GM20000 (cell line): ENCODE results near the gene TMEM37.

Experiments
- DNase-seq: peaks from one replicate; pipeline ENCODE4 v3.0.0; 2012; ENCODE audit warnings: low spot score
- TF ChIP-seq, protein P1 (sequence below): IDR thresholded peaks from 2 replicates; pipeline ENCODE4 v1.5.1; 2012; ENCODE audit warnings: mild to moderate bottlenecking, control low read depth; ENCODE audit errors: extremely low read depth, missing control alignments

The TMEM37 gene

DNA sequence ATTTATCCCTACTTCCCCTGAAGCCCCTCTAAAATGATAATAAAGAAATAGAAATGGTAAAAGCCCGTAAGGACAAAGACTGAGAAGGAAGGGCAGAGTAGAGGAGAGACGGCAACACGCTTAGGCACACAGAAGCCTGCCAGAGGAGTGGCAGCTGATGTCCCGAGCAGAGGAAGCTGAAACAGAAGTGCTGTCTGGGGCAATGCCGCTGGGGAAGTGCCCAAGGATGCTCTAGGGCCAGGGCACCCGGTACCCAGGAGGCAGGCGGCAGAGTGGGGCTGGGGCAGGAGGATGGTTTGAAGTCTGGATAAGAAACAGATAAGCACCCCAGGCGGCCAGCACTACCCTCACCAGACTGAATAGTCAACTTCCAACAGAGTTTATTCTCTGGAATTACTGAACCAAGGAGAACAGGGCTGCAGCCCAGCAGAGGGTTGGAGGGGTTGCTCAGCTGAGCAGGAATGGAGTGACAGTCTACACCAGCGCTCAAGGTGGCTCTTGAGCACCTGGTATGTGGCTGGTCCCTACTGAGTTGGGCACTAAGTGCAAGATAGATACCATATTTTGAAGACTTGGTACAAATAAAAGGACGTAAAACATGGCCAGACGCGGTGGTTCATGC is 22.4 kb downstream of the TMEM37 start:
- DNase-seq = no peak
- TF ChIP-seq, protein P1, sequence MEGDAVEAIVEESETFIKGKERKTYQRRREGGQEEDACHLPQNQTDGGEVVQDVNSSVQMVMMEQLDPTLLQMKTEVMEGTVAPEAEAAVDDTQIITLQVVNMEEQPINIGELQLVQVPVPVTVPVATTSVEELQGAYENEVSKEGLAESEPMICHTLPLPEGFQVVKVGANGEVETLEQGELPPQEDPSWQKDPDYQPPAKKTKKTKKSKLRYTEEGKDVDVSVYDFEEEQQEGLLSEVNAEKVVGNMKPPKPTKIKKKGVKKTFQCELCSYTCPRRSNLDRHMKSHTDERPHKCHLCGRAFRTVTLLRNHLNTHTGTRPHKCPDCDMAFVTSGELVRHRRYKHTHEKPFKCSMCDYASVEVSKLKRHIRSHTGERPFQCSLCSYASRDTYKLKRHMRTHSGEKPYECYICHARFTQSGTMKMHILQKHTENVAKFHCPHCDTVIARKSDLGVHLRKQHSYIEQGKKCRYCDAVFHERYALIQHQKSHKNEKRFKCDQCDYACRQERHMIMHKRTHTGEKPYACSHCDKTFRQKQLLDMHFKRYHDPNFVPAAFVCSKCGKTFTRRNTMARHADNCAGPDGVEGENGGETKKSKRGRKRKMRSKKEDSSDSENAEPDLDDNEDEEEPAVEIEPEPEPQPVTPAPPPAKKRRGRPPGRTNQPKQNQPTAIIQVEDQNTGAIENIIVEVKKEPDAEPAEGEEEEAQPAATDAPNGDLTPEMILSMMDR = no peak

DNA sequence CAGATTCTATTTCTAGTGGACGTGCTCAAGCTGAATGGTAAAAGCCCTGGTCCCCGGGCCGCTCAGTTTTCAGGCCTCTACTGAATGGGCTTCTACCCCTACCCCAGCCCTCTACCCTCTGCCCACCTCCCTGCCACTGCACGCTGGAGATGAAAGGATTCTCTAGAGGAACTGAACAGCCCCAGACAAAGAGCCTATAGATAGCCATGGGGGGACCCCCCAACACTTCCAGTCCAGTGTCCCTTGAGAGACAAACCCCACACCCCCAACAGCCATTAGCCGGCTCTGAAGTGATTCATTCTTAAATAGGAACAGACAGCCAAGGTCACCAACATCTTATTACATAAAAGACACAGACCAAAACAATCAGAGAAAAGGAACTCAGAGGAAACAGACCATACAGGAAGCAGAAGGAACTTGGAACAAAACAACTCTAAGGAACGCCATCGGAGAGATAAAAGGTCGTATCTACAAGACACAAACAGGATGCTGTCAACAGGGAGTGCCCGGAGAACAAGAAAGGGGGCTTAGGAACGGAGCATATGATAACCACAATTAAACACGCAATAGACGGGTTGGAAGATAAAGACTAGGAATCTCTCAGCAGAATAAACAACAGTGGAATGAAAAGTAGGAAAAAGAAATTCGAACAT is 23.5 kb downstream of the TMEM37 start:
- no peak for DNase-seq
- TF ChIP-seq, protein P1 = no peak

DNA sequence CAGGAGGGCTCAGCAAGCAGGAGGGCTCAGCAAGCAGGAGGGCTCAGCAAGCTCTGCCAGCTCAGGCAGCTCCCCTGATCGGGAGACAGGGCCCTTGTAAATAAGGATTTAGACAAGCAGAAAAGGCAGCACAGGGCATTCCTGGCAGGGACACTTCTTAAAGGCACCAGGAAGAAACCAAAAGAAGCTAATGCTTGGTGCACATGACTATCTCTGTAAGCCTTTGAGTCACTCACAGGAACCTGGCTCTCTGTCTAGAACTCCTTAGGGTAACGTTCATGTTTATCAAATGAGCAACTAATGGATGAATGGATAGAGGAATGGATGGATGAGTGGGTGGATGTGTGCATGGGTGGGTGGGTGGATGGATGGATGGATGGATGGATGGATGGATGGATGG is 28.4 kb downstream of the TMEM37 start:
- TF ChIP-seq, protein P1 = no peak
- no peak for DNase-seq

DNA sequence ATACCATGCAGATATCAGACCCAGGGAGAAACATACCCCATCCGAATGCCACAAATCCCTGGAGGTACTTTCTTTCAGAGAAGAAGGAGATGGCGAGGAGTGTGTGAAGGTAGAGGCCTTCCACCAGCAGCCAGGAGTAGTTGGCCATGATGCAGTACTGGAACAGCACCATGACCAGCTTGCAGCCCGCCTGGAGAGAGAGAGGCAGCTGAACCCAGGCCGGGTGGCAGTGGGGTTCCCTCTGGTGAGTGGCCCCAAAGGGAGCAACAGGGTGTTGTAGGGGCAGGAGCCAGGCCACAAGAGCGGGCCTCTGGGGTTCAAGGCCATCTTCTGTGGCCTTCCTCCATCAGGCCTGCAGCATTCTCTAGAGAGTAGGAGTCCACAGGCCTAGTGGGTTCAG is 30.2 kb downstream of the TMEM37 start:
- no peak for DNase-seq
- TF ChIP-seq, protein P1 = no peak

DNA sequence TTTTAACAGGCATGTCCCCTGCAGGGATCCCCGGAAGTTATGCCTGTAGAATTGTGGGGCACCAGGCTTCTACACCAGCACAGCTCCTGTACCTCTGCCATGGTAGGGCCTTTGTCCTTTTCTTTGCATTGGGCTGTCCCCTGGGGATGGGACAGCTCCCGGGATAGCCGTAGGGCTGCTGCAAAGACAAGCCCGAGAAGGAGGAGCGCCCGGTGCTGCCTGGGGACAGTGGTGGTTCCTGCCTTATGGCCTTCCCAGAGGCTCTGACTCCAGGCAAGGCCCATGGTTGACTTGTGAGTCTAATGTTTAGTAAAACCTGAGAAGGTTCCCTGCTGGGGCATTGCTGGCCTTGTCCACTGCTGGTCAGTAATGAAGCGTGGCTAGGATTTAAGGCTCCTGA is 30.9 kb downstream of the TMEM37 start:
- no peak for DNase-seq
- TF ChIP-seq, protein P1 = no peak

DNA sequence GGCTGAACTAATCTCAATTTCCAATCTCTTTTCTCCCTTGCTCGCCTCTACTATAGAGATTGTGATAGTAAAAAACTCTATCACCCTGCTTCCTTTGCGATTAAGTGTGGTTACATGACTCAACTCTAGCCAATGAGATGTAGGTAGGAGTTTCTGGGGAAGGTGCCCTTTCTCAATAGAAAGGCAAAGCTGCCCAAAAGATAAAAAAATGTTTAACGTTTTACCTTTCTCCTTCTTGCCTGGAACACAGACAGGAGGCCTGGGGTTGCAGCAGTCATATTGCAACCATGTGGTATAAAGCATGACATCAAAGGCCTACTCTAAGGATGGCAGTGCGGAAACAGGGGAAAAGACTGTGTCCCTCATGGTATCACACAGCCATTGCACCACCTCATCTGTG is 31.5 kb downstream of the TMEM37 start:
- DNase-seq = no peak
- TF ChIP-seq, protein P1 = no peak

DNA sequence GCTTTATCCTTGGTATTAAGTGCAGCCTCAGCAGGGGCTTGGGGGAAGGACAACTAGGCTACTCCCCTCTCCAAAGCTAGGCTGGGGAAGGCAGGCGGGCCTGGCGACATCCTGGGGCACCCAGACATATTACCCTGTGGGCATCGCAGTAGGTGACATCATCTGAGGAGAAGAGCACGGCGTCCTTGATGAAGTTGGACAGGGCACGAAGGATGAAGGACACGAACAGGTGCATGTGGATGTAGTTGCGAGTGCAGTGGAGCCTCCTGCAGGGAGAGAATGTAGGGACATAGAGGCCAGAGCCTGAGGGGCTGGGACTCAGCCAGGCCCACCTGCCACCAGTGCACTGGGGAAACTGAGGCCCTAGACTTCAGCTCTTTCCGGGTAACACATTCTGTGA is 32.3 kb downstream of the TMEM37 start:
- no peak for DNase-seq
- TF ChIP-seq, protein P1 = no peak
